MCF 10A (cell line): ENCODE results near the gene DMGDH. TPM values are rescaled to one million over a fixed set of nuclear protein-coding genes. Genes with fewer than 3 reads are reported as not detected.

Experiments
- BruUV-seq: library from RNA; stranded (reverse); fragments of 400-500 nt; replicated peaks from 2 replicates; lab custom pipeline; 2021; lab: Mats Ljungman, UMichigan
- CTCF ChIA-PET: fragments of 300-600 bp; sonication (Branson Sonifier 250); formaldehyde crosslinking; extraction: SDS; loops from one replicate; lab custom pipeline; 2021; ENCODE audit warnings: antibody characterized with exemption, inconsistent platforms; lab: Yijun Ruan, JAX
- POLR2A ChIA-PET: fragments of 300-600, 350-650 bp; sonication (Branson Sonifier 250); formaldehyde crosslinking; extraction: SDS; loops from one replicate; lab custom pipeline; 2020; ENCODE audit warnings: antibody characterized with exemption, inconsistent platforms; lab: Yijun Ruan, JAX
- DNase-seq: peaks from one replicate; pipeline ENCODE4 v3.0.0-alpha.2; 2018; ENCODE audit not compliant: unreplicated experiment
- H3K27ac Mint-ChIP-seq: one replicate; pipeline ENCODE4 v1.8.0; 2022; ENCODE audit warnings: mild to moderate bottlenecking, low read depth, mixed read lengths; ENCODE audit not compliant: unreplicated experiment
- H3K27me3 Mint-ChIP-seq: one replicate; pipeline ENCODE4 v1.8.0; 2022; ENCODE audit warnings: mixed read lengths; ENCODE audit not compliant: insufficient read depth, unreplicated experiment
- H3K36me3 Mint-ChIP-seq: one replicate; pipeline ENCODE4 v1.8.0; 2022; ENCODE audit warnings: mild to moderate bottlenecking, moderate library complexity, mixed read lengths; ENCODE audit not compliant: insufficient read depth, unreplicated experiment
- H3K4me1 Mint-ChIP-seq: one replicate; pipeline ENCODE4 v1.8.0; 2022; ENCODE audit warnings: mixed read lengths; ENCODE audit not compliant: insufficient read depth, unreplicated experiment
- H3K4me3 Mint-ChIP-seq: one replicate; pipeline ENCODE4 v1.8.0; 2022; ENCODE audit warnings: mild to moderate bottlenecking, moderate library complexity, mixed read lengths; ENCODE audit not compliant: unreplicated experiment
- H3K9me3 Mint-ChIP-seq: one replicate; pipeline ENCODE4 v1.8.0; 2022; ENCODE audit warnings: mixed read lengths; ENCODE audit not compliant: unreplicated experiment
- CTCF ChIP-seq: fragments of 200-600 bp; IDR thresholded peaks from one replicate; pipeline ENCODE4 v1.8.0; 2022; ENCODE audit warnings: antibody characterized with exemption, mild to moderate bottlenecking; ENCODE audit not compliant: unreplicated experiment
- intact Hi-C: fragments of 100-400 bp; cut with micrococcal nuclease; formaldehyde crosslinking; loops from 2 replicates; pipeline ENCODE4 v1.14.1; 2022
- total RNA-seq: library from RNA; stranded (reverse); gene quantifications from 2 replicates; pipeline ENCODE4 v1.2.3, GENCODE V29; 2022

The DMGDH gene
- total RNA-seq, 1 experiment from 2014 or later = 9.2 TPM

GRCh38 chr5:79032782-79033181 is 36.7 kb downstream of the DMGDH start:
- TF ChIP-seq CTCF = no peak
- Mint-ChIP-seq H3K27ac (no peak overlapping the region), H3K4me1 (no peaks in the 10 kb centered on the region), H3K4me3 (no peak overlapping the region), H3K36me3 (no peaks in the 10 kb centered on the region), H3K27me3 (no peaks in the 10 kb centered on the region), H3K9me3 (no peaks in the 10 kb centered on the region)
- no peak for DNase-seq
- BruUV-seq = no TSS peak
- intact Hi-C loops = no loop called here
- ChIA-PET CTCF (interaction anchor here (0.5 to 1.5 kb wide), 4 partner anchors 8 to 618 kb away, joined by 3 to 11 read pairs (median 3); no protein-coding TSS in a partner anchor), POLR2A (no interaction called here)

GRCh38 chr5:79032031-79032695 is 37.3 kb downstream of the DMGDH start:
- ChIA-PET POLR2A (no interaction called here), CTCF (interaction anchor here (0.6 kb wide), 1 partner anchor 618 kb away, joined by 3 read pairs; no protein-coding TSS in a partner anchor)
- no peak overlapping the region for H3K27ac Mint-ChIP-seq
- no peaks in the 10 kb centered on the region for H3K36me3 Mint-ChIP-seq
- DNase-seq = no peak
- no peak for TF ChIP-seq CTCF
- no peaks in the 10 kb centered on the region for H3K9me3 Mint-ChIP-seq
- no TSS peak for BruUV-seq
- intact Hi-C loops = no loop called here
- no peak overlapping the region for H3K4me3 Mint-ChIP-seq
- H3K4me1 Mint-ChIP-seq = no peaks in the 10 kb centered on the region
- H3K27me3 Mint-ChIP-seq = no peaks in the 10 kb centered on the region

- no peak for DNase-seq
- TF ChIP-seq CTCF = no peak
- intact Hi-C loops = no loop called here
- POLR2A ChIA-PET = no interaction called here
- no peak overlapping the region for H3K4me3 Mint-ChIP-seq
- BruUV-seq = no TSS peak
- no peaks in the 10 kb centered on the region for H3K36me3 Mint-ChIP-seq
- CTCF ChIA-PET = interaction anchor here (0.7 kb wide), 1 partner anchor 83 kb away, joined by 3 read pairs; no protein-coding TSS in a partner anchor
- no peaks in the 10 kb centered on the region for H3K27me3 Mint-ChIP-seq
- no peaks in the 10 kb centered on the region for H3K9me3 Mint-ChIP-seq
- H3K4me1 Mint-ChIP-seq = no peaks in the 10 kb centered on the region
- no peak overlapping the region for H3K27ac Mint-ChIP-seq
Measured at GRCh38 chr5:79031485-79031867, 38.0 kb downstream of the DMGDH start.

GRCh38 chr5:79030663-79031484 is 38.6 kb downstream of the DMGDH start:
- no peak overlapping the region for H3K27ac Mint-ChIP-seq
- CTCF ChIA-PET = interaction anchor here (0.7 to 12.7 kb wide), 3 partner anchors 15 to 99 kb away, joined by 3 to 491 read pairs (median 4); no protein-coding TSS in a partner anchor
- no peaks in the 10 kb centered on the region for H3K27me3 Mint-ChIP-seq
- DNase-seq = no peak
- H3K36me3 Mint-ChIP-seq = no peaks in the 10 kb centered on the region
- POLR2A ChIA-PET = no interaction called here
- no peak for TF ChIP-seq CTCF
- no peak overlapping the region for H3K4me3 Mint-ChIP-seq
- no peaks in the 10 kb centered on the region for H3K4me1 Mint-ChIP-seq
- BruUV-seq = no TSS peak
- no peaks in the 10 kb centered on the region for H3K9me3 Mint-ChIP-seq
- intact Hi-C loops = no loop called here
